Measurements from ENCODE around the gene SFPQ.
A peak's percentile ranks its signal among the peaks of the same experiment; 100 is the strongest.

Gene SFPQ

DNA sequence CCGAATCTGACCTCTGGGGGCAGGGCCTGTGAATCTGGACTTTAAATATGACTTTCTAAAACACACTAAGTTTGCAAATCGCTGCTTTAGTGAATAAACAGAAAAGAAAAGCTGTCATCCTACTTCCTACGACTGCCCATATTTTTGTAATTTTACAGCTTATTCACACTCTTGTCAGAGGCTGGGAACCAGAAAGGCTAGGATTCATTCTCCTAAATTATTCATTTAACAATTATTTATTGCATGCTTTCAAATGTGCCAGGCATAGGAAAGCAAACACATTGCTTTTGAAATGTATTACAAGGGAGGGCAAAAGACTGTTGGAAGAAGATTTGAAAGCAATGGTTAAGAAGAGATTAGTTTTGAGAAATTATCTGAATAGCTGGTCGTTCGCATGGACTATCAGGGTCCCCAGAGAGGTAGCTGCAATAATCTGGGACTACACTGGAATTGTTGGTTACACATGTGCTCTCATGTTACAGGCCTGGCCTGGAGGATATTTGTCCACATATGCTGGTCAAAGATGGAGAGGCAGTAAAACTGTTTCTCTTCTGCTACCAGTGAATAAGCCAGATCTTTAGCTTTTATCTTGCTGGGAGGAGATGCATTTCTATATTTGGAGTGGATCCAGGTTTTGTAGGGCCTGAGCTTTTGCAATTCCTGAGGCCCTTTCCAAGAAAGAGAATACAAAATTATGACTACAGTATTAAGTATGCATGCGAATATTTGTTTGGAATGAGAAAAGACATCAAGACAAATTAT lies 29.6 kb upstream of the SFPQ start:
- Histone ChIP-seq H3K4me3 (ENCODE audit: low read depth, low read length) (no peak overlapping the region), H3K27ac (no peak overlapping the region), H3K27me3 (replicated peaks) (no peaks in the 10 kb centered on the region), H3K36me3 (replicated peaks) (no peaks in the 10 kb centered on the region)
- peak; percentile 45 for DNase-seq
- TF ChIP-seq, protein P1, sequence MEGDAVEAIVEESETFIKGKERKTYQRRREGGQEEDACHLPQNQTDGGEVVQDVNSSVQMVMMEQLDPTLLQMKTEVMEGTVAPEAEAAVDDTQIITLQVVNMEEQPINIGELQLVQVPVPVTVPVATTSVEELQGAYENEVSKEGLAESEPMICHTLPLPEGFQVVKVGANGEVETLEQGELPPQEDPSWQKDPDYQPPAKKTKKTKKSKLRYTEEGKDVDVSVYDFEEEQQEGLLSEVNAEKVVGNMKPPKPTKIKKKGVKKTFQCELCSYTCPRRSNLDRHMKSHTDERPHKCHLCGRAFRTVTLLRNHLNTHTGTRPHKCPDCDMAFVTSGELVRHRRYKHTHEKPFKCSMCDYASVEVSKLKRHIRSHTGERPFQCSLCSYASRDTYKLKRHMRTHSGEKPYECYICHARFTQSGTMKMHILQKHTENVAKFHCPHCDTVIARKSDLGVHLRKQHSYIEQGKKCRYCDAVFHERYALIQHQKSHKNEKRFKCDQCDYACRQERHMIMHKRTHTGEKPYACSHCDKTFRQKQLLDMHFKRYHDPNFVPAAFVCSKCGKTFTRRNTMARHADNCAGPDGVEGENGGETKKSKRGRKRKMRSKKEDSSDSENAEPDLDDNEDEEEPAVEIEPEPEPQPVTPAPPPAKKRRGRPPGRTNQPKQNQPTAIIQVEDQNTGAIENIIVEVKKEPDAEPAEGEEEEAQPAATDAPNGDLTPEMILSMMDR (IDR thresholded peaks at IDR 0.05; ENCODE audit: low read depth, low read length, missing control alignments), result no peak
- in situ Hi-C loops (cut with HindIII; ENCODE audit: low pct_ligation_motif_present, low sequenced_read_pairs), result no loop called here

DNA sequence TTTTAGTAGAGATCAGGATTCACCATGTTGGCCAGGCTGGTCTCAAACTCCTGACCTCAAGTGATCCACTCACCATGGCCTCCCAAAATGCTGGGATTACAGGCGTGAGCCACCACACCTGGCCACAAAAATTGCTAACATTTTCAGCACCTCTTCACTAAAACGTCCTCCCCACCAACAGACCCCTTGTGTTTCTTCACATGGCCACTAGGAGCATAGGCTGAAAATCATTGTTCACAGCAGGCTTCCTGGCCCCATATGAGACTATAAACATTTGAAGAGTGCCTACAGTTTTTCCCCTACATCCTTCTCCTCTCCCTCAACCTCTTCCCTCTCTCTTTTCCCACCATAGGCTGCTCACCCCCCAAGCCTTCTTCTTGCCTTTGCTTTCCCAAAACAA lies 28.0 kb upstream of the SFPQ start:
- Histone ChIP-seq H3K36me3 (replicated peaks) (no peaks in the 10 kb centered on the region), H3K27me3 (replicated peaks) (no peaks in the 10 kb centered on the region), H3K27ac (no peak overlapping the region), H3K4me3 (ENCODE audit: low read depth, low read length) (no peak overlapping the region)
- DNase-seq, result peak; percentile 16
- in situ Hi-C loops (cut with HindIII; ENCODE audit: low pct_ligation_motif_present, low sequenced_read_pairs), result no loop called here
- TF ChIP-seq, protein P1 (IDR thresholded peaks at IDR 0.05; ENCODE audit: low read depth, low read length, missing control alignments), result peak; percentile 76

DNA sequence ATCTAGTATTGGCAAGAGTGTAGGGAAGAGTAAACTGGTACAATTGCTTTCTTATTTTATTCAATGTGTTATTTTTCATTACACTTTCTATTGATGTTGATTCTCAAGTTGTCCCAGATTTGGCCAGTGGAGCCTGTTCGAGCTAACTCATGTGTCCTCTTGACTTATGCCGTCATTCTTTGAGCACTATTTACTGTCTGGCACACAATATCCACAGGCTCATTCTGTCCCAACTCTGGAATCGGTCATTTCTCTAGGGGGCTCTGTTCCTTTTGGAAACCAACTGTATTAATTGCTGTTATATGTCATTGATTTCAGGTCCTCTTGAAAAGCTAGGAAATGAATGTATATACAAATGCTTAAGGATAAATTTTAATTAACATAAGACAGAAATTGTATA lies 22.4 kb upstream of the SFPQ start:
- TF ChIP-seq, protein P1 (IDR thresholded peaks at IDR 0.05; ENCODE audit: low read depth, low read length, missing control alignments), result no peak
- in situ Hi-C loops (cut with HindIII; ENCODE audit: low pct_ligation_motif_present, low sequenced_read_pairs), result no loop called here
- H3K27me3 ChIP-seq (replicated peaks), result no peaks in the 10 kb centered on the region
- no peak overlapping the region for H3K27ac ChIP-seq
- H3K4me3 ChIP-seq (ENCODE audit: low read depth, low read length), result no peak overlapping the region
- DNase-seq, result no peak
- H3K36me3 ChIP-seq (replicated peaks), result no peaks in the 10 kb centered on the region

DNA sequence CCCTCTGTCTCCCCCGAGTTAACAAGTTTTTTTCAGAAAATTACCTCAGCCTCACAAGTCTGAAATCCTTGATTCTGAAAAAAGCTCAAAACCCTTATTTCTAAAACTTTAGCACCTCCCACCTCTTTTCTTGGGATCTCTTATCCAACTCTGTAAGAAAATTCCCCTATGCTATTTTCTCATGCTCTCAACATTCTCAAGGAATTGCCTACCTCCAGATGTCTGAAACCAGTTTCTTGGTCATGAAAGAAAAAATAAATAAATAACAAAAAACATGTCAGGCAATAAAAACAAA lies 18.1 kb upstream of the SFPQ start:
- in situ Hi-C loops (cut with HindIII; ENCODE audit: low pct_ligation_motif_present, low sequenced_read_pairs), result no loop called here
- TF ChIP-seq, protein P1 (IDR thresholded peaks at IDR 0.05; ENCODE audit: low read depth, low read length, missing control alignments), result no peak
- no peak for DNase-seq
- Histone ChIP-seq H3K27ac (no peak overlapping the region), H3K4me3 (ENCODE audit: low read depth, low read length) (no peak overlapping the region), H3K27me3 (replicated peaks) (no peaks in the 10 kb centered on the region), H3K36me3 (replicated peaks) (no peaks in the 10 kb centered on the region)

DNA sequence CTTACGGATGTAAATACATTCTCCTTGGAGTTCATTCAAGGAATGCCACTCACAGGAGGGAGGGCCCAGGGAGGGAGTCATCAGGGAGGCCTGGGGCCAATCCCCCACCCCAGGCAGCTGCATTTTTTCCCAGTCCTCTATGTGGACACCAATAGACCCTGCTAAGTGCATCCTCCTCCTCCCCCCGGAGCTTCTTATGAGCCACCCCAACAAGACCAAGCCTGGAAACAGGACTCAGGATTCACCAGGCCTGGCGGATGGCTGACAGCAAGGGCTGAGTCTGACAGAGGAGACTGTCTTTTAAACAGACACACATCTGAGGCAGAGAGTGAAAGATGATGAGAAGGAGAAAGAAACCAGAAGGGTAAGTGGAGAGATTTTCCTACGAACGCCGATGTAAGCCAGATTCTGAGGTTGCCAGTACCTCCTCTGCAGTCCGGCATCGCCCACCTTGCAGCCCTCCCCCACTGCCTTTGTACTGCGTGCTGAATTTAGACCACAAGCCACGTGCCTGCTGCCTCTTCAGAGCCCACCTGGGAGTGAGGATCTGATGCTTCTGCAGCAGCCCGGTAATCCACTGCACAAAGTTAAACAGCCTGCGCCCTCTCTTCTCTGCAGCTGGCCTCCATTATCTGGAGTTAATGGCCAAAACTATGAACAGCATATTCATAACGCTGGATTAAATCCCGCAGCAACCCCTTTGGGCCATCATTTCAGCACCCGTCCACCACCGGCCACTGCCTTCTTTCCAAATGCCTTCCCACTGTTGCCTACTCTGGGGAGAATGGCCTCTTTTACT lies 17.6 kb upstream of the SFPQ start:
- in situ Hi-C loops (cut with HindIII; ENCODE audit: low pct_ligation_motif_present, low sequenced_read_pairs), result no loop called here
- Histone ChIP-seq H3K36me3 (replicated peaks) (no peaks in the 10 kb centered on the region), H3K4me3 (ENCODE audit: low read depth, low read length) (no peak overlapping the region), H3K27ac (no peak overlapping the region), H3K27me3 (replicated peaks) (no peaks in the 10 kb centered on the region)
- no peak for DNase-seq
- TF ChIP-seq, protein P1 (IDR thresholded peaks at IDR 0.05; ENCODE audit: low read depth, low read length, missing control alignments), result no peak

Data from brain microvascular endothelial cell (primary cell).